ENCODE measurements around the gene CCDC78.

Gene CCDC78

DNA sequence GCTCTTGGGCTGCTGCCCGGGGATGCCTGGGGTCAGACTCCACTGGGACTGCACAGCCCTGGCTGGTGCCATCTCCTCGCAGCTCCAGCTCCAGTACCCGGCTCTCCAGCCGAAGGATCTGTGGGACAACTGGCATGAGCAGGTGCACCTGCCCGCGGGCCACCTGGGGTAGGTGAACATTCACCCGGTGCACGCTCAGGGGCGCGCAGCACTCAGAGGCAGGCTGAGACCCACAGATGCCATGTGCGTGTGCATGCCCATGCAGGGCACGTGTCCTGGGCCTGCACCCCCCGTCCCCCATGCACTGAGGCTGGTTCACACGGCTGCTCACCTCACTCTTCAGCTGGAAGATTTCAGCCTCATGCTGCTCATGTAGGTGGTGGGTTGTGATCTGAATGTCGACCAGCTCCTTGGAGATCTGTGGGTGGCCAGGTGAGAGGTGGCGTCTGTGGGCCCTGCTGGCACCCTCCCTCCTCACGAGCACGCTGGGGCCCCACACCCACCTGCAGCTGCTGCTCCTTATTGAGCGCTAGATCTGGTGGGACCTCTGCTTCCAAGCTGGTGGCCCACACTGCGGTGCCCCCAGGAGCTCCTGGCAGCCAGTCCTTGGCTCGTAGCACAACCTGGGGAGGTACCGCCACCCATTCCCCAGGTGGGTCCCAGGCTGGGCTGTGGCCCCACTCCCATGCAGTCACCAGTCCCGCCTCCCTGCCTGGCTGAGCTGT is 618 bp downstream of the CCDC78 start:
- no peaks in the 10 kb centered on the region for H3K4me1 ChIP-seq (ENCODE audit: control insufficient read depth, low read depth, low read length)
- peaks cover 18% of the 10 kb centered on the region for H3K27me3 ChIP-seq (ENCODE audit: control insufficient read depth, insufficient read depth, low read length)
- H3K36me3 ChIP-seq (ENCODE audit: control insufficient read depth, low read depth, low read length) = no peaks in the 10 kb centered on the region
- H3K27ac ChIP-seq (ENCODE audit: low read length) = no peak overlapping the region
- H3K9ac ChIP-seq (ENCODE audit: low read length) = no peak overlapping the region
- no peaks in the 10 kb centered on the region for H3K9me3 ChIP-seq (ENCODE audit: control insufficient read depth, low read depth, low read length)
- peak overlapping the region; percentile 59 for H3K4me3 ChIP-seq (ENCODE audit: low read length)

DNA sequence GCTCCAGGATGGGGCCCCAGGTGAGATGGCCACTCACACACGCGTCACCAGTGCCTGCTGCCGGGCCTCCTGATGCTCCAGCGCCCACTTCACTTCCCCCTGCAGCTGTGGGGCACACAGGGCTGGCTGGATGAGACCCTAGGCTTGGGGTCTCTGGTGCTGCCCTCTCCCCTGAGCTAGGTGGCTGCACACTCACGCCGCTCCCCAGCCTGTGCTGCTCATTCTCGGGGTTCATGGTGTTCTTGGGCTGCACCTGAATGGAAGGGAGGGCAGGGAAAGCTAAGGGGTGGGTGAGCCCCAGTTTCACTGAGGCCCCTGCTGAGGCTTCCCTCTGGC is 1.2 kb downstream of the CCDC78 start:
- Histone ChIP-seq H3K9ac (ENCODE audit: low read length) (no peak overlapping the region), H3K9me3 (ENCODE audit: control insufficient read depth, low read depth, low read length) (no peaks in the 10 kb centered on the region), H3K4me1 (ENCODE audit: control insufficient read depth, low read depth, low read length) (peaks cover 3% of the 10 kb centered on the region), H3K27ac (ENCODE audit: low read length) (no peak overlapping the region), H3K27me3 (ENCODE audit: control insufficient read depth, insufficient read depth, low read length) (peaks cover 18% of the 10 kb centered on the region), H3K4me3 (ENCODE audit: low read length) (no peak overlapping the region), H3K36me3 (ENCODE audit: control insufficient read depth, low read depth, low read length) (no peaks in the 10 kb centered on the region)

DNA sequence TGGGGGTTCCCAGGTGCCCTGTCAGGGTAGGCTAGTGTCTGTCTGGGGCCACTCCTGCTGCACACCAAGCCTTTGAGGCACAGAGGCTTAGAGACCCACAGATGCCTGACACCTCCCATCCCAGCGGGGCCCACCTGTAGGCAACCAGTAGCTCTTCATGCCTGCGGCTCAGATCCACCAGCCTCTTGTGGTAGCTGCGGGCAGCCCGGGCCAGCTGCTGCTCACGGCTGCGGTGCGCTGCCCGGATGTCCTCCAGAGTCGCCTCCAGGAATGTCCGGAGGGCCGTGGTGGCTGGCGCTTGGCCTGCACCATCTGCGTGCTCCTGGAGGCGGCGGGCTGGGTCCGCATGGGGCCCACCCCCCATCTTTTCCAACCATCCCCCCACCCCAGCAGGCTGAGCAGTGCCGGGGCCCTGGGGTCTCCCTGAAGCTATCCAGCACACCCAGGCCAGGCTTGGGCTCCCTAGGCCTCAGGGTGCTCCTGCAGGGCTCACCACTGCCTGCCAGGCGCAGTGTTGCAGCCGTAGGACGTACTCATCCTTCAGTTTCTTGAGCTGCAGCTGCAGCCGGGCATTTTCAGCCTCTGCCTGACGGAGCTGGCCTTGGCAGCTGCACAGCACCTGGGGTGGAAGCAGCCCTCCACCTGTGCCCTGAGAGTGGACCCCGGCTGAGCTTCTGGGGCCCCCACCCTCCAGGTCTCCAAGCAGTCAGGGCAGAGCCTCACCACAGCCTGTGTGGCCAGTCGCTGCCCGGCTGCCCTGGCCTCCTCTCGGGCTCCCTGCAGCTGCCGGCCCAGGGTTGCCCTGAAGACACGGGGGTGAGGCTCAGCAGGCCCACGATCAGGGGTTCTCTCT is 1.8 kb downstream of the CCDC78 start:
- Histone ChIP-seq H3K9ac (ENCODE audit: low read length) (no peak overlapping the region), H3K9me3 (ENCODE audit: control insufficient read depth, low read depth, low read length) (no peaks in the 10 kb centered on the region), H3K36me3 (ENCODE audit: control insufficient read depth, low read depth, low read length) (no peaks in the 10 kb centered on the region), H3K4me3 (ENCODE audit: low read length) (no peak overlapping the region), H3K27me3 (ENCODE audit: control insufficient read depth, insufficient read depth, low read length) (peaks cover 18% of the 10 kb centered on the region), H3K4me1 (ENCODE audit: control insufficient read depth, low read depth, low read length) (peaks cover 9% of the 10 kb centered on the region), H3K27ac (ENCODE audit: low read length) (no peak overlapping the region)

DNA sequence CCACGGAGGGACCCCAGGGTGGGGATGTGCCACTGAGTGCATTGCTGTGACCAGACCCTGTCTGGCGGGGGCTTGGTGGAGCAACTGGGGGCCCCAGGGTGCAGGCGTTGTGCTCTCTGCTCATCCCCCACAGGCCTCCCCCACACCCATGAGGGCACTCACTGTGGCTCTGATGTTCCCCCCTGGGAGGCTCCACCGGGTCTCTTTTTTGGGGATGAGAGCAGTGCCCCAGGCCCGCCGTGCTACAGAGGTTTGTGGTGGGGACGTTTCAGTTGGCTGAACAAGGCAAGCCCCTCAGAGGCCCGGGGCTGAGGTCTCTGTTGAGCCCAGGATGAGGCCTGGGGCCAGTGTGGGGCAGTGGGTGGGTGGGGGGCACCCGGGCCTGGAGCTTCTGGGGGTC is 2.5 kb downstream of the CCDC78 start:
- Histone ChIP-seq H3K27ac (ENCODE audit: low read length) (no peak overlapping the region), H3K4me1 (ENCODE audit: control insufficient read depth, low read depth, low read length) (peaks cover 9% of the 10 kb centered on the region), H3K36me3 (ENCODE audit: control insufficient read depth, low read depth, low read length) (no peaks in the 10 kb centered on the region), H3K9ac (ENCODE audit: low read length) (no peak overlapping the region), H3K4me3 (ENCODE audit: low read length) (no peak overlapping the region), H3K27me3 (ENCODE audit: control insufficient read depth, insufficient read depth, low read length) (peaks cover 18% of the 10 kb centered on the region), H3K9me3 (ENCODE audit: control insufficient read depth, low read depth, low read length) (no peaks in the 10 kb centered on the region)

DNA sequence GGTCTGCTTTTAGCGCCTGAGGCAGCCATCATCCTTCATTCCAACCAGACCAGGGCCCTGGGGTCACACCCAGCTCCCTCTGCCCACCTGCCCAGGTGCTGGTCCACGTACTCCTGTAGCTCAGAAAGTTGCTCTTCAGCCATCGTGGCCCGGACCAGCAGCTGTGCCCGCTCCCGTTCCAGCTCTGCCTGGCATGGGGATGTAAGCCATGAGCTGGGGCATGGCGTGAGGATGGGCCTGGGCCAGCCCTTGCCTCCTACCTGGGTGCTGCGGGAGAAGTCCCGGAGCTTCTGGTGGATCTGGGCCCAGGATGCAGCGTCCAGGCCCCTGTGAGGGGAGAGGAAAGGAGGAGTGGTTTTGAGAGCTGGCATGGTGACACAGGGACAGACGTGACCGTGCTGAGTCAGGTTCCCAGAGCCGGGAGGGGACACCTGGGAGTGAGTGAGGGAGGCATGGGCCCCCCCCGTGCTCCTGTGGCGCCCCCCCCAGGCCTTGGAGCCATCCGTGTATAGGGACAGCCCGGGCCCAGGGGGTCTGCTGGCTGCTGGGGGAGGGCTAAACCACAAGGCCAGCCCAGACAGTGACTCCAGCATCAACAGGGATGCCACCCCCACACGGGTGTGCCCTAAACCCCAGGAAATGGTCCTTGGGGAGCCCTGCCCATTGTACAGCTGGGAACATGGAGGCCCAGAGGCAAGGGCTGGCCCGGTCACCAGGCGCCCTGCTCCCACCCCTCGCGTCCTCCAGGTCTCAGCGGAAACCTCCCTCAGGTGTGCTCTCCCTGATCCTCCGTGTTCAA is 3.2 kb downstream of the CCDC78 start:
- H3K4me1 ChIP-seq (ENCODE audit: control insufficient read depth, low read depth, low read length) = peaks cover 9% of the 10 kb centered on the region

DNA sequence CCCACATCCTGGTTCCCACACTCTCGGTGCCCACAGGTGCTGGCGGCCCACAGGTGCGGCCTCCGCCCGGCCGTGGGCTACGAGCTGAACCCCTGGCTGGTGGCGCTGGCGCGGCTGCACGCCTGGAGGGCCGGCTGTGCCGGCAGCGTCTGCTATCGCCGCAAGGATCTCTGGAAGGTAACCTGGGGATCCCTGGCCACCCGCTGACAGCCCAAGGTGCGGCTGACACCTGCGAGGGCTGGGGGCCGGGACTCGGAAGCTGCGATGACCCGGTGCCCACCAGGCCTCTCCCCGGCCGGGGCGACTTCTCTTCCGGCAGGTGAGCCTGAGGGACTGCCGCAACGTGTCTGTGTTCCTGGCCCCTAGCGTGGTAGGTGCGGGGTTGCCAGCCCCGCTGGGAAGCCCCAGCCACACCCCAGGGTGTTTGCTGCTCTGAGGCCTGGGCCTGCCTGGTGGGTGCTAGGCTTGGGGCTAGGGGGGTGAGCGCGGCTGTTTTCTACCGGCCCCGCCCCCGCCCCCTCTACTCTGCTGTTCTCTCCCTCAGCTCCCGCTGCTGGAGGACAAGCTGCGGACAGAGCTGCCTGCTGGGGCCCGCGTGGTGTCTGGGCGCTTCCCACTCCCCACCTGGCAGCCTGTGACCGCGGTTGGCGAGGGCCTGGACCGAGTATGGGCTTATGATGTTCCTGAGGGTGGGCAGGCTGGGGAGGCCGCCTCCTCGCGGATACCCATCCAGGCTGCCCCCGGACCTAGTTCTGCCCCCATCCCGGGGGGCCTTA is 4.3 kb downstream of the CCDC78 start:
- Histone ChIP-seq H3K9me3 (ENCODE audit: control insufficient read depth, low read depth, low read length) (no peaks in the 10 kb centered on the region), H3K27ac (ENCODE audit: low read length) (no peak overlapping the region), H3K9ac (ENCODE audit: low read length) (no peak overlapping the region), H3K4me1 (ENCODE audit: control insufficient read depth, low read depth, low read length) (peaks cover 9% of the 10 kb centered on the region), H3K4me3 (ENCODE audit: low read length) (no peak overlapping the region), H3K36me3 (ENCODE audit: control insufficient read depth, low read depth, low read length) (no peaks in the 10 kb centered on the region), H3K27me3 (ENCODE audit: control insufficient read depth, insufficient read depth, low read length) (peaks cover 13% of the 10 kb centered on the region)

More for the DNA sequence above, 3.2 kb downstream of the CCDC78 start:
- no peak overlapping the region for H3K27ac ChIP-seq (ENCODE audit: low read length)
- H3K36me3 ChIP-seq (ENCODE audit: control insufficient read depth, low read depth, low read length) = no peaks in the 10 kb centered on the region
- peaks cover 18% of the 10 kb centered on the region for H3K27me3 ChIP-seq (ENCODE audit: control insufficient read depth, insufficient read depth, low read length)
- no peak overlapping the region for H3K9ac ChIP-seq (ENCODE audit: low read length)
- H3K4me3 ChIP-seq (ENCODE audit: low read length) = no peak overlapping the region
- H3K9me3 ChIP-seq (ENCODE audit: control insufficient read depth, low read depth, low read length) = no peaks in the 10 kb centered on the region

DNA sequence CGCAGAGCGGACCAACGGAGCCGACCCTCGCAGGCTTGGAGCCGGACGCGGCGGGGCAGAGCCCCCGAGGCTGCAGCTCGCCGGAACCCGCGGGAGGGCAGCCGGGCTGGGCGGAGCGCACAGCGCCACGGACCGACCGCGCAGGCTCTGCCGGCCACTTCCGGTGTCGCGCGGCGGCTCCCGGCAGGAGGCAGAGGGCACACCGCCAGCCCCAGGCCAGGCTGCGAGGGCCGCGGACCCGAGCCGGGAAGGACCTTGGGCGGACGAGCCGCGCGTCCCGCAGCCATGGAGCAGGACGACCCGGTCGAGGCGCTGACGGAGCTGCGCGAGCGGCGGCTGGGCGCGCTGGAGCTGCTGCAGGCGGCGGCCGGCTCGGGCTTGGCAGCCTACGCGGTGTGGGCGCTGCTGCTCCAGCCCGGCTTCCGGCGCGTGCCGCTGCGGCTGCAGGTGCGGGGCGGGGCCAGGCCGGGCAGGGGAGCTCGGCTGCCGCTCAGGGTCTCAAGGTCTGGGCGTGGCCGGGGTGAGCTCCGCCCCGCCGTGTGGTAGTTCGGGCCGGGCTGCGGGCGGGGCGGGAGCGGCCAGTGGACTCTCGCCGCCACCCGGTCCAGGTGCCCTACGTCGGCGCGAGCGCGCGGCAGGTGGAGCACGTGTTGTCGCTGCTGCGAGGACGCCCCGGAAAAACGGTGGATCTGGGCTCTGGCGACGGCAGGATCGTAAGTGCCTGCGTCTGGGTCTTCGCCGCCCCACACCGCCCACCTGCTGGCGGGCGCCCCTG is 5.1 kb downstream of the CCDC78 start, which contains the start of gene ANTKMT:
Gene ANTKMT, plus strand, starts transcription at position 157 of the 775 bp plus-strand sequence. Its CDS starts 129 bp downstream, at position 286.
- peak within 1 kb of the TSS; percentile 31 for H3K27ac ChIP-seq (ENCODE audit: low read length)
- peaks cover 14% of the 10 kb centered on the region for H3K27me3 ChIP-seq (ENCODE audit: control insufficient read depth, insufficient read depth, low read length)
- peak within 1 kb of the TSS; percentile 81 for H3K4me3 ChIP-seq (ENCODE audit: low read length)
- H3K4me1 ChIP-seq (ENCODE audit: control insufficient read depth, low read depth, low read length) = peaks cover 14% of the 10 kb centered on the region
- H3K9me3 ChIP-seq (ENCODE audit: control insufficient read depth, low read depth, low read length) = no peaks in the 10 kb centered on the region
- peak within 1 kb of the TSS; percentile 75 for H3K9ac ChIP-seq (ENCODE audit: low read length)
- no peaks in the 10 kb centered on the region for H3K36me3 ChIP-seq (ENCODE audit: control insufficient read depth, low read depth, low read length)

DNA sequence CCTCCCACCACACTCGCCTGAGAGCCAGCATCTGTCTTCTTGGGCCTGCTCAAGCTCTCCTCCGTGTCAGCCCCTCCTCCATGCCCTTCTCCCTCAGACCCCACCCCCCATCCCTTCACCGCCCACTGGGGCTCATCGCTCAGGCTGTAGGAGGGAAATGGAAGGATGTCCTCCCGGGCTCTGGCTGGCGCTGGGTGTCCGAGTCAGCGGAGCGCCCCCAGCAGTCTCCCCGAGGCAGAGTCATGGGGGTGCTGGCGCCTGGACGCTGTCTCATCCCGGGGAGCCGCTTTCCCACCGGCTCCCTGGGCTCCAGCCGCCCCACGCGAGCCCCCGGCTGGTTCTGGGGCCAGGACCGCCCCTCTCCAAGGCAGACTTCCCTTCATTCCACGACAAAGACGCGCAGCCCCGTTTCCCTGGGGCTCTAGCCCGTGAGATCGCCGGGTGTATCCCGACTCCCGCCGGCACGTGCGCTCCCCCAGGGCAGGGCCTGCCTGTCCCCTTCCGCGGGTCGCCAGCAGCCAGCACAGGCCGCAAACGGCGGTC is 5.7 kb downstream of the CCDC78 start:
- Histone ChIP-seq H3K9ac (ENCODE audit: low read length) (peak overlapping the region; percentile 75), H3K36me3 (ENCODE audit: control insufficient read depth, low read depth, low read length) (no peaks in the 10 kb centered on the region), H3K27ac (ENCODE audit: low read length) (peak overlapping the region; percentile 31), H3K4me3 (ENCODE audit: low read length) (peak overlapping the region; percentile 81), H3K9me3 (ENCODE audit: control insufficient read depth, low read depth, low read length) (no peaks in the 10 kb centered on the region), H3K27me3 (ENCODE audit: control insufficient read depth, insufficient read depth, low read length) (peaks cover 14% of the 10 kb centered on the region), H3K4me1 (ENCODE audit: control insufficient read depth, low read depth, low read length) (peaks cover 18% of the 10 kb centered on the region)

DNA sequence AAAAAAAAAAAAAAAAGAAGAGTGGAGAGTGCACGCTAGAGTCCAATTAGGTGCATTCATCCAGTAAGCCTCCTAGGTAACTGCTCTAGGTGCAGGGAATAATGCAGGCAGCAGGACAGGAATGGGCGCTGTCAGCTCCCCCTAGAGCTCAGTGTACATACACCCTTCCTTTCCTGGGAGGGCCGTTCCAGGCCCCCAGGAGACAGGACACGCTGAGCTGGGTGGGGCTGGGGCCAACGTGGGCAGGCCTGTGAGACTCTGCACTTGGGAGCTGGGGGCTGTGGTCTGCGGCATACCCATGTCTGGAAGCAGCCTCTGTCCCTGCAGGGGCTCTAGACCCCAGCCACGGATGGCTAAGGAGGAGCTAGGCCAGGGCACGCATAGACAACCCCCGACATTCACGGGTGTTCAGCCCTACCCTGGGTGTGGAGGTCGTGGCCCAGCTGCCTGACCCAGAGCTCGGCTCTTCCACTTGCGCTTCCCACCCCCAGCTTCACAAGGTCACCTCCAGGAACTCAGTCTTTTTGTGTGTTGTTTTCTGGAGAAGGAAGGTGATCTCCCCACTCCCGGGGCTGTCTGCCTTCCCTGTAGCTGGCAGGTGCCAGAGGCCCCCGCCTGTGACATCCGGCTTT is 6.3 kb downstream of the CCDC78 start:
- Histone ChIP-seq H3K36me3 (ENCODE audit: control insufficient read depth, low read depth, low read length) (no peaks in the 10 kb centered on the region), H3K4me3 (ENCODE audit: low read length) (peak overlapping the region; percentile 81), H3K9me3 (ENCODE audit: control insufficient read depth, low read depth, low read length) (no peaks in the 10 kb centered on the region), H3K9ac (ENCODE audit: low read length) (peak overlapping the region; percentile 75), H3K27ac (ENCODE audit: low read length) (no peak overlapping the region), H3K27me3 (ENCODE audit: control insufficient read depth, insufficient read depth, low read length) (peaks cover 12% of the 10 kb centered on the region), H3K4me1 (ENCODE audit: control insufficient read depth, low read depth, low read length) (peaks cover 18% of the 10 kb centered on the region)

DNA sequence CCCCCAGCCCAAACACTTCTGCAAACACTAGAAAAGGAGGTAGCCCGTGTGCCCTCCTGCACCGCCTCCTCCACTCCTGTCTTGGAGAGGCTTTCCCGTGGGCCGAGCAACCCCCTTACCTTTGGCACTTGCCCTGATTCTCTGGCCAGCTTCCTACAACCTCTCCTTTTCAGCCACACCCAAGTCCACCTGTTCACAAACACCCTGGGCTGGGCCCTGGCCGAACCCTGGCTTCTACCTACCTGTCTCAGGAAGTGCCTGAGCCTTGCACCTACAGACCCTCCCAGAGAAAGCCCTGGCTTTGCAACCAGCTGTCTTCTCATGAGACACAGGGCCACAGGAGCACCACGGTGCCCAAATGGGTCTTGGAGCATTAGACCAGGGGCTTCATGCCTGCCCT is 7.3 kb downstream of the CCDC78 start:
- Histone ChIP-seq H3K27me3 (ENCODE audit: control insufficient read depth, insufficient read depth, low read length) (peaks cover 18% of the 10 kb centered on the region), H3K9me3 (ENCODE audit: control insufficient read depth, low read depth, low read length) (no peaks in the 10 kb centered on the region), H3K36me3 (ENCODE audit: control insufficient read depth, low read depth, low read length) (no peaks in the 10 kb centered on the region), H3K9ac (ENCODE audit: low read length) (no peak overlapping the region), H3K4me1 (ENCODE audit: control insufficient read depth, low read depth, low read length) (peaks cover 18% of the 10 kb centered on the region), H3K4me3 (ENCODE audit: low read length) (no peak overlapping the region), H3K27ac (ENCODE audit: low read length) (no peak overlapping the region)
